Endothelial cell of umbilical vein (primary cell): Measurements from ENCODE around the gene FRMD4A. TPM values are rescaled to one million over a fixed set of nuclear protein-coding genes. Genes with fewer than 3 reads are reported as not detected.
A peak's percentile ranks its signal among the peaks of the same experiment; 100 is the strongest.

Experiments
- BruUV-seq: library from RNA; stranded (reverse); fragments of 400-500 nt; replicated peaks from 2 replicates; lab custom pipeline; 2021; lab: Mats Ljungman, UMichigan
- CTCF ChIA-PET: fragments of 300-600, 350-600 bp; sonication (Branson Sonifier 250); formaldehyde crosslinking; loops from one replicate; lab custom pipeline; 2021; ENCODE audit warnings: antibody characterized with exemption, inconsistent platforms; lab: Charles Lee
- POLR2A ChIA-PET: fragments of 300-600, 350-600 bp; sonication (Branson Sonifier 250); formaldehyde crosslinking; loops from one replicate; lab custom pipeline; 2021; ENCODE audit warnings: antibody characterized with exemption, inconsistent platforms; lab: Charles Lee
- DNase-seq: peaks from one replicate; pipeline ENCODE4 v3.0.0-alpha.2; 2011; ENCODE audit warnings: low read depth, low spot score
- FAIRE-seq: peaks from 2 replicates; lab custom pipeline; 2011; peaks lifted over from hg19 to GRCh38; lab: Jason Lieb, UNC
- H2AFZ ChIP-seq: 2 replicates; pipeline ENCODE4 v1.6.0; 2012; ENCODE audit warnings: low read depth, low read length, control low read depth, inconsistent platforms
- H3K27ac ChIP-seq: 2 replicates; pipeline ENCODE4 v1.5.1; 2011; ENCODE audit warnings: low read depth, mild to moderate bottlenecking, control low read depth, low read length, moderate library complexity; ENCODE audit not compliant: insufficient read depth
- H3K27me3 ChIP-seq, 2 experiments: 2 replicates each; pipeline versions ENCODE4 v1.6.0 to v1.6.1; 2011; ENCODE audit warnings: low read length in 2 of 2, mixed read lengths in 1 of 2; ENCODE audit not compliant: control insufficient read depth in 2 of 2, insufficient read depth in 2 of 2
- H3K36me3 ChIP-seq, 2 experiments: 2 replicates in 1 of 2; 3 replicates in 1 of 2; pipeline ENCODE4 v1.5.1; 2011; ENCODE audit warnings: low read length in 2 of 2, mild to moderate bottlenecking in 1 of 2, moderate library complexity in 1 of 2; ENCODE audit not compliant: control insufficient read depth in 2 of 2, insufficient read depth in 2 of 2; ENCODE audit errors: extremely low read depth in 1 of 2
- H3K4me1 ChIP-seq: 3 replicates; pipeline ENCODE4 v1.5.1; 2011; ENCODE audit warnings: mild to moderate bottlenecking, low read length; ENCODE audit not compliant: control insufficient read depth, insufficient read depth; ENCODE audit errors: extremely low read depth
- H3K4me2 ChIP-seq: 2 replicates; pipeline ENCODE4 v1.6.1; 2011; ENCODE audit warnings: low read length, control low read depth, mixed read lengths; ENCODE audit not compliant: insufficient read depth
- H3K4me3 ChIP-seq, 3 experiments: fragments of 200-600 bp in 1 of 3; sonication (generic), shearing (Covaris generic) in 1 of 3; replicated peaks in 1 of 3; 2 replicates each; pipeline ENCODE4 v1.5.1; 2011 to 2016; ENCODE audit warnings: control low read depth in 3 of 3, low read length in 3 of 3, mild to moderate bottlenecking in 2 of 3, inconsistent platforms in 1 of 3, low read depth in 1 of 3, moderate library complexity in 1 of 3; ENCODE audit not compliant: insufficient read depth in 1 of 3
- H3K79me2 ChIP-seq: 2 replicates; pipeline ENCODE4 v1.6.0; 2012; ENCODE audit warnings: low read length, inconsistent platforms; ENCODE audit not compliant: control insufficient read depth, insufficient read depth
- H3K9ac ChIP-seq: replicated peaks from 2 replicates; pipeline ENCODE3; 2011; ENCODE audit warnings: low read length, control low read depth; ENCODE audit not compliant: insufficient read depth; ENCODE audit errors: extremely low read depth
- H3K9me1 ChIP-seq: replicated peaks from 3 replicates; pipeline ENCODE4 v1.6.0; 2011; ENCODE audit warnings: mild to moderate bottlenecking, low read length; ENCODE audit not compliant: control insufficient read depth, insufficient read depth; ENCODE audit errors: extremely low read depth
- H3K9me3 ChIP-seq: replicated peaks from 2 replicates; pipeline ENCODE4 v1.5.1; 2012; ENCODE audit warnings: low read length, inconsistent platforms; ENCODE audit not compliant: control insufficient read depth, insufficient read depth
- H4K20me1 ChIP-seq: replicated peaks from 2 replicates; pipeline ENCODE3; 2011; ENCODE audit warnings: mild to moderate bottlenecking, low read length; ENCODE audit not compliant: control insufficient read depth, insufficient read depth; ENCODE audit errors: extremely low read depth
- EZH2 ChIP-seq: IDR thresholded peaks from 2 replicates; pipeline ENCODE4 v1.6.1; 2012; ENCODE audit warnings: borderline replicate concordance, low read depth, mild to moderate bottlenecking, moderate library complexity, low read length, inconsistent platforms; ENCODE audit not compliant: severe bottlenecking
- FOS ChIP-seq: IDR thresholded peaks from 2 replicates; pipeline ENCODE4 v1.6.1; 2011; ENCODE audit warnings: mild to moderate bottlenecking, low read length, moderate library complexity, borderline replicate concordance; ENCODE audit not compliant: insufficient read depth
- GATA2 ChIP-seq: IDR thresholded peaks from 2 replicates; pipeline ENCODE4 v1.7.0; 2011; ENCODE audit warnings: low read depth, mild to moderate bottlenecking, moderate library complexity, mixed read lengths, low read length; ENCODE audit not compliant: insufficient read length, insufficient read depth
- JUN ChIP-seq: IDR thresholded peaks from 2 replicates; pipeline ENCODE4 v1.6.1; 2011; ENCODE audit warnings: borderline replicate concordance, low read depth; ENCODE audit not compliant: insufficient read length, insufficient read depth
- MYC ChIP-seq: IDR thresholded peaks from one replicate; pipeline ENCODE4 v1.6.1; 2011; ENCODE audit warnings: mild to moderate bottlenecking, low read depth, low read length
- POLR2A ChIP-seq: IDR thresholded peaks from 2 replicates; pipeline ENCODE4 v1.6.1; 2012; ENCODE audit warnings: low read depth, mild to moderate bottlenecking, control low read depth, low read length
- POLR2AphosphoS5 ChIP-seq: IDR thresholded peaks from 2 replicates; pipeline ENCODE4 v1.6.1; 2012; ENCODE audit warnings: low read depth, mild to moderate bottlenecking, control low read depth, low read length, moderate library complexity; ENCODE audit not compliant: insufficient read depth
- dilution Hi-C: fragments of 300-500 bp; cut with MboI; formaldehyde crosslinking; loops from one replicate; pipeline ENCODE4 v1.15.0; 2019; ENCODE audit warnings: low sequenced_read_pairs; ENCODE audit not compliant: extremely low pct_ligation_motif_present
- intact Hi-C: fragments of 100-400 bp; cut with micrococcal nuclease; formaldehyde crosslinking; loops from one replicate; pipeline ENCODE4 v1.10.0; 2022
- polyA plus RNA-seq, 4 experiments: library from polyadenylated mRNA; depleted of rRNA in 3 of 4; stranded (reverse) in 3 of 4; unstranded in 1 of 4; fragments of >200 nt; gene quantifications; 2 replicates each; pipeline versions ENCODE4 v1.2.1 to v1.2.3, GENCODE V29; 2011 to 2012; ENCODE audit warnings: missing spikeins in 1 of 4
- total RNA-seq: library from RNA; stranded (reverse); gene quantifications from 2 replicates; pipeline ENCODE4 v1.2.3, GENCODE V29; 2021
- TF ChIP-seq, protein P1 (sequence below): IDR thresholded peaks from 2 replicates; pipeline ENCODE4 v1.6.1; 2011; ENCODE audit not compliant: insufficient read depth, insufficient read length
- TF ChIP-seq, protein P2 (sequence below), 2 donors: IDR thresholded peaks; 1 replicate in 1 of 2; 2 replicates in 1 of 2; pipeline ENCODE4 v1.5.1; 2011; ENCODE audit warnings: low read length in 2 of 2, mild to moderate bottlenecking in 2 of 2, moderate library complexity in 2 of 2, control low read depth in 1 of 2, inconsistent platforms in 1 of 2, low read depth in 1 of 2; ENCODE audit not compliant: insufficient read depth in 1 of 2; ENCODE audit errors: extremely low read depth in 1 of 2

The FRMD4A gene
- total and polyA plus RNA-seq, 2 donors (not counting 3 experiments of a cell fraction or from before 2014, with no cell fraction given) = 123 to 148 TPM

DNA sequence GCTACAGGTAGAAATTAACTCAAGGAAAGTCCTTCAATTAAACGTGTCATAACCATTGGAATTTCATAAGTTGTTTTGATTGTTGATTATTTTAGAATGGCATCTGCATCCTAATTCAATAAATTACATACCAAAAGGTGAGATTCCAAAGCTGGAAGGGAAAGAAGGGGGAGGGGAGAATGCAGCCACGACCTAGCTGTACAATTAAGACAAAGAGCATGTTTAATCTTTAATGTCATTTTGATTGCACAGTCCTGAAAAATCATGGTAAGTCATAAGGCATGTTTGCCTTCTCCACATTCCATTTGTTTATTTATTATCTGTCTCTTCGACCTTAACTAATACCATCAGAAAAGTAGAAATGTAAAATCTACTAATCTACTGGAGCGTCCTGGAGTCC, 358.1 kb downstream of the FRMD4A start:
- TF ChIP-seq POLR2AphosphoS5 (no peak), POLR2A (no peak), GATA2 (no peak), FOS (no peak), EZH2 (no peak), MYC (no peak), JUN (no peak)
- TF ChIP-seq, protein P1, sequence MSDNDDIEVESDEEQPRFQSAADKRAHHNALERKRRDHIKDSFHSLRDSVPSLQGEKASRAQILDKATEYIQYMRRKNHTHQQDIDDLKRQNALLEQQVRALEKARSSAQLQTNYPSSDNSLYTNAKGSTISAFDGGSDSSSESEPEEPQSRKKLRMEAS = no peak
- TF ChIP-seq, protein P2, sequence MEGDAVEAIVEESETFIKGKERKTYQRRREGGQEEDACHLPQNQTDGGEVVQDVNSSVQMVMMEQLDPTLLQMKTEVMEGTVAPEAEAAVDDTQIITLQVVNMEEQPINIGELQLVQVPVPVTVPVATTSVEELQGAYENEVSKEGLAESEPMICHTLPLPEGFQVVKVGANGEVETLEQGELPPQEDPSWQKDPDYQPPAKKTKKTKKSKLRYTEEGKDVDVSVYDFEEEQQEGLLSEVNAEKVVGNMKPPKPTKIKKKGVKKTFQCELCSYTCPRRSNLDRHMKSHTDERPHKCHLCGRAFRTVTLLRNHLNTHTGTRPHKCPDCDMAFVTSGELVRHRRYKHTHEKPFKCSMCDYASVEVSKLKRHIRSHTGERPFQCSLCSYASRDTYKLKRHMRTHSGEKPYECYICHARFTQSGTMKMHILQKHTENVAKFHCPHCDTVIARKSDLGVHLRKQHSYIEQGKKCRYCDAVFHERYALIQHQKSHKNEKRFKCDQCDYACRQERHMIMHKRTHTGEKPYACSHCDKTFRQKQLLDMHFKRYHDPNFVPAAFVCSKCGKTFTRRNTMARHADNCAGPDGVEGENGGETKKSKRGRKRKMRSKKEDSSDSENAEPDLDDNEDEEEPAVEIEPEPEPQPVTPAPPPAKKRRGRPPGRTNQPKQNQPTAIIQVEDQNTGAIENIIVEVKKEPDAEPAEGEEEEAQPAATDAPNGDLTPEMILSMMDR (IDR thresholded peaks at IDR 0.05; ENCODE audit: extremely low read depth in 1 of 2, insufficient read depth in 1 of 2, low read depth in 1 of 2, low read length in 2 of 2) = no peak
- Histone ChIP-seq H3K4me3 (no peak overlapping the region), H3K9me3 (no peaks in the 10 kb centered on the region), H2AFZ (no peak overlapping the region), H3K36me3 (no peaks in the 10 kb centered on the region), H3K27me3 (no peaks in the 10 kb centered on the region), H3K9ac (no peak overlapping the region), H3K27ac (no peak overlapping the region), H3K4me2 (peak overlapping the region; percentile 32), H3K79me2 (no peaks in the 10 kb centered on the region), H3K9me1 (no peaks in the 10 kb centered on the region), H3K4me1 (peaks cover 24% of the 10 kb centered on the region), H4K20me1 (no peaks in the 10 kb centered on the region)
- intact Hi-C loops (no loop called here), dilution Hi-C loops (no loop called here)
- ChIA-PET CTCF (interaction anchor here (0.6 to 2.4 kb wide), 4 partner anchors 10 to 121 kb away, joined by 3 to 11 read pairs (median 4); no protein-coding TSS in a partner anchor), POLR2A (no interaction called here)
- FAIRE-seq (peak; percentile 72), DNase-seq (no peak)
- no TSS peak for BruUV-seq
